Naive thymus-derived CD8-positive, alpha-beta T cell (primary cell): ENCODE data around the gene PNKP. TPM values are rescaled to one million over a fixed set of nuclear protein-coding genes. Genes with fewer than 3 reads are reported as not detected.

ENCODE experiments used
- ATAC-seq, 2 donors: fragments of 150-1000 bp; cut with Tn5 transposase in 1 of 2; sonication (Bioruptor Pico), chemical (Tn5 transposase) in 1 of 2; 1 replicate in 1 of 2; 2 replicates in 1 of 2; pipeline ENCODE4 v1.10.0; 2021; ENCODE audit warnings: mild to moderate bottlenecking in 2 of 2, moderate library complexity in 2 of 2
- POLR2A ChIA-PET: fragments of 350-600 bp; sonication (Branson Sonifier 250); formaldehyde crosslinking; loops from one replicate; lab custom pipeline; 2021; ENCODE audit warnings: antibody characterized with exemption; lab: Charles Lee
- DNase-seq, 10 donors: peaks; one replicate each; pipeline versions ENCODE4 v3.0.0 to v3.0.0-alpha.2; 2020 to 2022
- H3K27ac Mint-ChIP-seq, 10 donors: one replicate each; pipeline ENCODE4 v1.8.0; 2020 to 2022; ENCODE audit warnings: mild to moderate bottlenecking in 10 of 10, mixed read lengths in 10 of 10, moderate library complexity in 4 of 10, inconsistent platforms in 1 of 10
- H3K27me3 Mint-ChIP-seq, 5 donors: one replicate each; pipeline ENCODE4 v1.8.0; 2021 to 2022; ENCODE audit warnings: mixed read lengths in 5 of 5
- H3K36me3 Mint-ChIP-seq, 3 donors: one replicate each; pipeline ENCODE4 v1.8.0; 2020 to 2022; ENCODE audit warnings: mixed read lengths in 3 of 3, mild to moderate bottlenecking in 2 of 3, inconsistent platforms in 1 of 3
- H3K4me1 Mint-ChIP-seq, 4 donors: one replicate each; pipeline ENCODE4 v1.8.0; 2021 to 2022; ENCODE audit warnings: mixed read lengths in 4 of 4
- H3K4me3 Mint-ChIP-seq, 10 donors: one replicate each; pipeline ENCODE4 v1.8.0; 2020 to 2022; ENCODE audit warnings: mild to moderate bottlenecking in 10 of 10, mixed read lengths in 10 of 10, moderate library complexity in 6 of 10, inconsistent platforms in 1 of 10
- H3K9me3 Mint-ChIP-seq, 9 donors: one replicate each; pipeline ENCODE4 v1.8.0; 2020 to 2022; ENCODE audit warnings: mixed read lengths in 9 of 9, mild to moderate bottlenecking in 3 of 9, inconsistent platforms in 1 of 9, moderate library complexity in 1 of 9
- polyA plus RNA-seq, 3 donors: library from polyadenylated mRNA; unstranded; fragments of 300-500 nt; fragmentation: Illumina TruSeq; gene quantifications; one replicate each; pipeline ENCODE4 v1.2.3, GENCODE V29; 2021
- total RNA-seq, 8 experiments: library from RNA in 2 of 8; stranded (reverse) in 2 of 8; gene quantifications; one replicate each; pipeline ENCODE4 v1.2.3 and lab custom pipeline; 2021 to 2026

Gene PNKP
- total and polyA plus RNA-seq, 5 experiments from 2014 or later = 21.1 to 176 (median 24.3) TPM

DNA sequence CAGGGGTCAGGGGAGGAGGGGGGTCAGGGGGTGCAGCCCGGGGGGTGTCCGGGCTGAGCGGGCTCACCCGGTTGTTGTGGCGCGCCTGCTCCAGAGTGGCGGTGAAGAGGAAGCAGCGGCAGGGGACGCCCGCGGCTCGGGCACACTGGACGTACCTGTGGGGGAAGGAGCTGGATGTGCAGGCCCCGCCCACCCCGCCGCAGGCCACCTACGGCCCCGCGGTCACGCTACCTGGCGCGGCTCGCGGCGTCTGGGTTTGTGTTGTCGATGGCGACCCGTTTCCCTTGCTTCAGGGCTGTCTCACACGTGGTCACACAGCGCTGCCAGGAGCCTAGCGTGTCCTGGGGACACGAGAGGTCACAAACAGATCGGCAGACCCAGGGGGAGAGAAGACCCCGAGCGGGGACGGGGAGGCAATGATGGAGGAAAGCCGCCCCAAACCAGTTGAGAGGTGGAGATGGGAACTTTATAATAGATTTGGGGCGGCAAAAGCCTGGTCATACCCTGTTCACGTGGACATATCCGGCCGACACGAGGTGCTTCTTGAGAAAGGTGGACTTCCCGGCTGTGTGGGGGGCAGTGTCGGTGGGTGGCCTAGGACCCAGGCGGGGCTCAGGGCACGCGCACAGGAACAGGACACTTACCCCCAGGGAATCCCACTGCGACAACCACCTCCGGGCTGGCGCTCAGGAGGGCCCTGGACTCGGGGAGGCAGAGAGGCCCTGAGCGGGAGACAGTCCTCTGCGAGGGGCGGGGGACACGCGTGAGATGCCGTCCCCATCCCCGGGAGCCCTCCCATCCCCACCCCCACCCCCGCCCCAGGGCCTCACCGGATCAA, 5.6 kb downstream of the PNKP start:
- Mint-ChIP-seq H3K27ac (no peak overlapping the region), H3K4me1 (peaks cover 11 to 34% (median 30%) of the 10 kb centered on the region in 4 donors), H3K9me3 (no peaks in the 10 kb centered on the region), H3K36me3 (peaks cover 0 to 48% (median 2%) of the 10 kb centered on the region in 3 donors), H3K27me3 (no peaks in the 10 kb centered on the region), H3K4me3 (no peak overlapping the region)
- POLR2A ChIA-PET = interaction anchor here (1.5 kb wide), 1 partner anchor 13 kb away, joined by 3 read pairs; no protein-coding TSS in a partner anchor
- ATAC-seq (no peak), DNase-seq (no peak)

DNA sequence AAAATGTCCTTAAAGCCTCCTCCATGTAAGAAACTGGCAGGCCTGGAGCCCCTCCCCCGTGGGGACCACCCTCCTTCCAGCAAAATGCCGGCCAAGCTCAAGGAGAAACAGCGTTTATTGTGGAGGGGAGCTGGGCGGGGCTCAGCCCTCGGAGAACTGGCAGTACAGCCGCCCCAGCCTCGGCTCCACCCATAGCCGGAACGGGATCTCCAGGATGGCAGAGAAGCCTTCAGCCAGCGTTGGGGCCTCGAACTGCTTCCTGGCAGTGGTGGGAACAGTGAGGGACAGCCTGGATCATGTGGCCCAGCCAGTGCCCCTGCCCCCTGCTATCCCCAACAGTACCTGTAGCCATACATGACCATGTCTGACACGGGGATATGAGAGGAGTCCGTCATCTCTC, 6.3 kb downstream of the PNKP start:
- POLR2A ChIA-PET = interaction anchor here (1.5 kb wide), 1 partner anchor 13 kb away, joined by 3 read pairs; no protein-coding TSS in a partner anchor
- no peaks in the 10 kb centered on the region for H3K9me3 Mint-ChIP-seq
- H3K27me3 Mint-ChIP-seq = no peaks in the 10 kb centered on the region
- H3K4me3 Mint-ChIP-seq = no peak overlapping the region
- peaks cover 0 to 48% (median 2%) of the 10 kb centered on the region in 3 donors for H3K36me3 Mint-ChIP-seq
- peak overlapping the region in 3 of 10 donors; percentile 21 to 43 (median 36) for H3K27ac Mint-ChIP-seq
- peaks cover 7 to 28% (median 24%) of the 10 kb centered on the region in 4 donors for H3K4me1 Mint-ChIP-seq
- DNase-seq (no peak), ATAC-seq (no peak)

DNA sequence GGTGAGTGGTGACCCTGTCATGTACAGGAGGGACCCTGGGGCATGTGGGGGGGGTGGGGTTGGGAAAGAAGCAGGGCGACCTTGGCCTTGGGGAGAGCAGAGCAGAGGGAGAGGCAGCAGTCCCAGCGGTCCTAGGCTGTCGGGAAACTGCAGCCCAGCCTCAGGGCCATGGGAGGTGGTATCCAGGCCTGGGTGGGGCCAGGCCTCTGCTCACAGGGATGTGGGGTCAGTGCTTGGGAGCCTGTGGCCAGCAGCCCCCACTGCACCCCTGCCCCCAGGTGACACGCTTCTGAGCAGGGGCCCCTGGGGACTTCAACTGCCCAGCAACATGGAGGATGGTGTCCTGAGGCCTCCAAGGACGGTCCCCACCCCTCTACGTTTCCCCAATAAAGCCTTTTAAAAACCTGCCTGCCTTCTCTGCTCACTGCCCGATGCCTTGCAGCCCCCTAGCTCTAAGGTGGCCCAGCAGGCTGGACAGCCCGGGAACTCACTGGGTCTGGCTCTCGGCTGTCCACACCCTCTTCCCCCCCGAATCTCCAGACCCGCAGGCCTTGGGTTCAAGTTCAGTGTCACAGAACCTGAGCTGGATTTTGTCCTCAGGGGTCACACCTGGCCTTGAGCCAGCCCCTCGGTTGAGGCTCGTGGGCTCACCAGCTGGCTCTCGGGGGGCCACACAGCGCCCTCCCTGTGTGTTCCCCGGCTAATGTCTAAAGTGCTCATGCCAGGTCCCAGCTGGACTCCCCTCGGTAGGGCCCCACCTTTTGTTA, 6.9 kb downstream of the PNKP start:
- H3K36me3 Mint-ChIP-seq = peaks cover 0 to 49% (median 2%) of the 10 kb centered on the region in 3 donors
- POLR2A ChIA-PET = interaction anchor here (1.5 kb wide), 1 partner anchor 14 kb away, joined by 3 read pairs; no protein-coding TSS in a partner anchor
- DNase-seq = no peak
- no peaks in the 10 kb centered on the region for H3K9me3 Mint-ChIP-seq
- no peaks in the 10 kb centered on the region for H3K27me3 Mint-ChIP-seq
- no peak for ATAC-seq
- H3K4me1 Mint-ChIP-seq = peaks cover 7 to 25% (median 18%) of the 10 kb centered on the region in 4 donors
- peak overlapping the region in 3 of 10 donors; percentile 36 to 81 (median 43) for H3K27ac Mint-ChIP-seq
- no peak overlapping the region for H3K4me3 Mint-ChIP-seq

DNA sequence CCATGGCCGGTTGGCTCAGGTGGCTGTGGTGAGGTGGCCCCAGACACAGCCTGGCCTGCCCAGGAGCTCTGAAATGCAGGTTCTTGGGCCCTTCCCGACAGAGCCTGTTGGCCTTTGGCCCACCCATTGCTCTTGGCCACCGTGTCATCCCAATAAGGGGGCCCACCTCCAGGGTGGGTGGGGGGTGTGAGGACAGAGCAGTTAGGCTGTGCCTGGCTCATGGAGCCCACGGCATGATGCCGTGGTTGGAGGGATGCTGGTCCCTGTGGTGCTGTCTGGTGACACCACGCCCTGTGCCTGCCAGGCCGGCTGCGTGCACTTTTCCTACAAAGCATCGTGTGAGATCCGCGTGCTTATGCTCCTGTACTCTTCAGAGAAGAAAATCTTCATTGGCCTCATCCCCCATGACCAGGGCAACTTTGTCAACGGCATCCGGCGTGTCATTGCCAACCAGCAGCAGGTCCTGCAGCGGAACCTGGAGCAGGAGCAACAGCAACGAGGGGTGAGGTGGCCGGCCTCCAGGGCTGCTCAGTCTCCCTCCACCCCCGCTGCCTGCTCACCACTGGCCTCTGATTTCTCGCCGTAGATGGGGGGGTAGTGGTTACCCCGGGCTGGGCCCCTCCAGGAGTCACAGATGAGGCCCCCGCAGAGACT, 7.6 kb downstream of the PNKP start:
- Mint-ChIP-seq H3K27me3 (no peaks in the 10 kb centered on the region), H3K4me1 (peaks cover 7 to 20% (median 12%) of the 10 kb centered on the region in 4 donors), H3K9me3 (no peaks in the 10 kb centered on the region), H3K4me3 (no peak overlapping the region), H3K36me3 (peaks cover 0 to 50% (median 2%) of the 10 kb centered on the region in 3 donors), H3K27ac (no peak overlapping the region)
- DNase-seq (no peak), ATAC-seq (peak; percentile 3 to 6)
- POLR2A ChIA-PET = no interaction called here

DNA sequence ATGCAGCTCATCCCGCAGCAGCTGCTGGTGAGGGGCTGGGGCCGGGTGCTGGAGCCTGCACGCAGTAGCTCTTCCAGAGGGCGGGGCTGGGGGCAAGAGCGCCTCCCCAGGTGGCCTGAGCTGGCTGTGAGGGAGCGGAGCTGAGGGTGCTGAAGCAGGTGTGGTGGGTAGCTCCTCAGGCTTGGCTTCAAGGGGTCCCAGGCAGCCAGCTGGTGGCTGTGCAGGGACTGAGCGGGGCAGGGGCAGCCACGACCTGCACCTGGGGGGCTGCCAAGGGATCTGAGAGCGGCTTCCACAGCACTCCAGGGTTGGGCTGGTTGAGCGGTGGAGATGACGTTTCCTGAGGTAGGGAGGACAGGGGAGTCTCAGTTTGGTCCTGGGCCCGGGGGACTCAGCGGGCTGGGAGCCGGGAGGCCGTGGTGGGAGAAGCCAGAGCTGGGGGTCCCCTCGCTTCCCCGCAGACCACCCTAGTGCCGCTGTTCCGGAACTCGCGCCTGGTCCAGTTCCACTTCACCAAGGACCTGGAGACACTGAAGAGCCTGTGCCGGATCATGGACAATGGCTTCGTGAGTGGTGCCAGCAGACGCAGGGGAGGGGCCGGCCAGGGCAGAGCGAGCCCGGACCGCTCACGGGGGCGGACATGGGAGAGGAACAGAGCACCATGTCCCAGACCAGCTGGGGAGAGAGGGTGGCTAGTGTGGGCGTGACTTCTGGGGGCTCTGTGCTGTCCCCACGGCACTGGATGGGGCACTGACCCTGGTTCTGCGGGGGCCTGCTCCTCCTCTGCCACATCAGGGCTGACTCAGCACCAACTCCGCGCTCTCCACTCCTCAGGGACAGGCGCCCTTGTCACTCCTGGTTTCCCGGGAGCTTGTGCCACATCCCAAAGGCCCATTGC, 9.0 kb downstream of the PNKP start:
- ATAC-seq = no peak
- no peak overlapping the region for H3K4me3 Mint-ChIP-seq
- no peaks in the 10 kb centered on the region for H3K9me3 Mint-ChIP-seq
- H3K4me1 Mint-ChIP-seq = peaks cover 4 to 13% (median 6%) of the 10 kb centered on the region in 4 donors
- peaks cover 0 to 40% (median 2%) of the 10 kb centered on the region in 3 donors for H3K36me3 Mint-ChIP-seq
- no peaks in the 10 kb centered on the region for H3K27me3 Mint-ChIP-seq
- H3K27ac Mint-ChIP-seq = peak overlapping the region in 2 of 10 donors; percentile 37 to 80
- no peak for DNase-seq
- POLR2A ChIA-PET = interaction anchor here (0.6 to 1.5 kb wide), 5 partner anchors 11 to 79 kb away, joined by 3 to 7 read pairs (median 3); partner anchors contain the start of gene AKT1S1

DNA sequence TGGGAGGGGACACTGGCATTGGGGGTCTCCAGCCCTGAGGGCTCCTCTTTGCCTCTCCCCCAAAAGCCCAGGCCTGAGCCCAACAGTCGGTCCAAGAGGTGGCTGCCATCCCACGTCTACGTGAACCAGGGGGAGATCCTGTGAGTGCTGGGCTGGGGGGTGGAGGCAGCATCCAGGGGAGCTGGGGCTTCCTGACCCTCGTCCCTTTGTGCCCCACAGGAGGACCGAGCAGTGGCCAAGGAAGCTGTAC, 9.6 kb downstream of the PNKP start:
- ATAC-seq = no peak
- POLR2A ChIA-PET = interaction anchor here (0.6 to 1.5 kb wide), 3 partner anchors 12 to 80 kb away, joined by 3 to 7 read pairs (median 3); no protein-coding TSS in a partner anchor
- H3K9me3 Mint-ChIP-seq = no peaks in the 10 kb centered on the region
- H3K27me3 Mint-ChIP-seq = no peaks in the 10 kb centered on the region
- no peak for DNase-seq
- no peak overlapping the region for H3K27ac Mint-ChIP-seq
- H3K4me3 Mint-ChIP-seq = no peak overlapping the region
- H3K4me1 Mint-ChIP-seq = peaks cover 2 to 13% (median 6%) of the 10 kb centered on the region in 4 donors
- H3K36me3 Mint-ChIP-seq = peaks cover 0 to 34% (median 2%) of the 10 kb centered on the region in 3 donors

DNA sequence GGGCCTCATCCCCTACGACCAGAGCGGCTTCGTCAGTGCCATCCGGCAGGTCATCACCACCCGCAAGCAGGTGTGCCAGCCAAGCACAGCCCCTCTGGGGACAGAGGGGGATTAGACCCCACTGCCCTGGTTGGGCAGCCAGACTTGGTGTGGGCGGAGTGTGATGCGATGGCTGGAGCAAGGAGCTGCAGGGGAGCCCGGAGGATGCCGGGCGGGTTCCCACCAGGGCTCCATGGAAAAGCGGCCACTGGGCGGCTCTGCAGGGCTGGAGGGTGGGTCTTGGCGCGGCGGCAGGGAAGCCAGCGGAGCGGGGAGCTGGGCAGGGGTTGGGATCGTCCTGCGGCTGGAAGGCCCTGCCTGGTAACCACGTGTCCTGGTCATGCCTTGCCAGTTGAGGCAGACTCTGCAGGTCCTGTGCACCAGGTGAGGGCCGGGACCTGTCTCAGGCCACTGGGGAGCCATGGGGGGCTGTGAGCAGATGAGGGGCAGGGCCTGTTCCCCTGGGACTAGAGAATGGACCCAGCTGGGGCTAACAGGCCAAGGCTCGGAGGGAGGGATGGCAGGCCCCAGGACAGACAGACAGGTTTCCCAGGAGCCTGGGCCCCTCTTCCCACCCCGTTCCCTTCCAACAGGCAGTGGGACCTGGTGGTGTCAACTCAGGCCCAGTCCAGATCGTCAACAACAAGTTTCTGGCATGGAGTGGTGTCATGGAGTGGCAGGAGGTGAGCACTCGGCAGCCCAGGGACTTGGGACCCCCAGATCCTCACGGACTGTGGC, 10.1 kb downstream of the PNKP start:
- peaks cover 0 to 32% (median 2%) of the 10 kb centered on the region in 3 donors for H3K36me3 Mint-ChIP-seq
- no peaks in the 10 kb centered on the region for H3K9me3 Mint-ChIP-seq
- DNase-seq (no peak), ATAC-seq (no peak)
- H3K27me3 Mint-ChIP-seq = no peaks in the 10 kb centered on the region
- peak overlapping the region in 1 of 10 donors; percentile 30 for H3K4me3 Mint-ChIP-seq
- H3K27ac Mint-ChIP-seq = no peak overlapping the region
- POLR2A ChIA-PET = interaction anchor here (0.6 to 1.5 kb wide), 3 partner anchors 12 to 80 kb away, joined by 3 to 7 read pairs (median 3); no protein-coding TSS in a partner anchor
- peaks cover 7 to 18% (median 11%) of the 10 kb centered on the region in 4 donors for H3K4me1 Mint-ChIP-seq

DNA sequence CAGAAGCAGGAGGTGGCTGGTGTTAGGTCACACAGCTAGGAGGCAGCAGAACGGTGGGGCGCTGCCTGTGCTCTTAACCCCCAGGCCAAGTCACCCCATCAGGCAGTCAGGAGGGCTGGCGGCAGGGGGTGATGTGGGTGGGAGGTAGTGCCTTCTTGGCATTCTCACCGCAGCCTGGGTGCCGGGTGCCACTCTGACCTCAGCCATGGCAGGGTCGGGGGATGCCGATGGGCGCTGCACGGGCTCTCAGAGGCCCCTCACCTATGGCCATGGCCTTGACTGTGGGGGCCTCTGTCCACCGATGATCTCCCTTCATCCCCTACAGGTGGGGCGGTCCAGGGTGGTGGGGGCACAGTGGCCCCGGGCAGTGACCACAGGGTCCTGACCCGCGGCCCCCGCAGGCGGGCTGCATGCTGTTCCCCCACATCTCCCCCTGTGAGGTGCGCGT, 10.8 kb downstream of the PNKP start:
- ATAC-seq = no peak
- Mint-ChIP-seq H3K36me3 (peaks cover 0 to 32% (median 2%) of the 10 kb centered on the region in 3 donors), H3K4me3 (peak overlapping the region in 1 of 10 donors; percentile 30), H3K27me3 (no peaks in the 10 kb centered on the region), H3K27ac (no peak overlapping the region), H3K9me3 (no peaks in the 10 kb centered on the region), H3K4me1 (peaks cover 9 to 23% (median 16%) of the 10 kb centered on the region in 4 donors)
- DNase-seq = no peak
- POLR2A ChIA-PET = interaction anchor here (0.8 to 9.1 kb wide), 2 partner anchors 10 to 21 kb away, joined by 3 to 137 read pairs; partner anchors contain the start of genes AKT1S1, PNKP and TBC1D17

DNA sequence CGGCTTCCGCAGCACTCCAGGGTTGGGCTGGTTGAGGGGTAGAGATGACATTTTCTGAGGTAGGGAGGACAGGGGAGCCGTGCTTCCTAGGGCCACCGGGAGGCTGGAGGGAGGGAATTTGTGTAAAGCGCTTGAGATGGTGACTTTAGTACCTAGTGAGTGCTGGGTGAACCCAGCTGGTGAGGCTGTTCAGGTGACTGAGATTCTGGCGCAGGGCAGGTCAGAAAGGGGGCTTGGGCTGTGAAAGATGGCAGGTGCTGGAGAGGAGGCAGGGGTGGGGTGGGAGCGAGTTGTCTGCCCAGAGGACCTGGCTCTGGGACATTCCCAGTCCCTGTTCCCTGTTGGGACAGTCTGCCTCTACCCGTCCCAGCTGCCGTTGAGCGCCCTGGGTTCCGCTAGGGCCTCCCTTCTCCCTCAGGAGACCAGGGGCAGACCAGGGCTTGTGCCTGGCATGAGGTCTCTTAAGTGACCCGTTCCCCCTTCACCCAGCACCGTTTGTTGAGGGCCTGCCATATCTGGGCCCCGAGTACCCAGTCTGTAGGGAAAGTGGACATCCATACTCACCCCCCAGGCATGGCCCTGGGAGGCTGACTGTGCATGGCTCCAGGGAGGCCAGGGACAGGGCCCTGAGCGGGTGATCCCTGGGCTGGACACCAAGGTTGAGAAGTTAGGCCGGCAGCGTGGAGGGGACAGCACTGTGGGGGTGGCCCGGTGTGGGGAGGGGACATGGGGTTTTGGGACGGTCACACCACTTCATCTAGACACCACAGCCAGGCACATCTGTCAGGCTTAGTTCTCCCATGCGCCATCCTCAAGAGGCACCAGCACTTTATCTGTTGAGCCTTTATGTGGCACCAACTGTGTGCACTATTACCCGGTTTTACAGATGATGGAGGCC, 11.5 kb downstream of the PNKP start:
- peak overlapping the region in 1 of 10 donors; percentile 1 for H3K4me3 Mint-ChIP-seq
- H3K27me3 Mint-ChIP-seq = no peaks in the 10 kb centered on the region
- H3K4me1 Mint-ChIP-seq = peaks cover 9 to 23% (median 16%) of the 10 kb centered on the region in 4 donors
- DNase-seq (no peak), ATAC-seq (no peak)
- POLR2A ChIA-PET = interaction anchor here (0.8 to 9.1 kb wide), 2 partner anchors 10 to 22 kb away, joined by 3 to 137 read pairs; partner anchors contain the start of genes AKT1S1, PNKP and TBC1D17
- H3K9me3 Mint-ChIP-seq = no peaks in the 10 kb centered on the region
- peak overlapping the region in 6 of 10 donors; percentile 14 to 80 (median 48) for H3K27ac Mint-ChIP-seq
- H3K36me3 Mint-ChIP-seq = peaks cover 0 to 27% (median 2%) of the 10 kb centered on the region in 3 donors

DNA sequence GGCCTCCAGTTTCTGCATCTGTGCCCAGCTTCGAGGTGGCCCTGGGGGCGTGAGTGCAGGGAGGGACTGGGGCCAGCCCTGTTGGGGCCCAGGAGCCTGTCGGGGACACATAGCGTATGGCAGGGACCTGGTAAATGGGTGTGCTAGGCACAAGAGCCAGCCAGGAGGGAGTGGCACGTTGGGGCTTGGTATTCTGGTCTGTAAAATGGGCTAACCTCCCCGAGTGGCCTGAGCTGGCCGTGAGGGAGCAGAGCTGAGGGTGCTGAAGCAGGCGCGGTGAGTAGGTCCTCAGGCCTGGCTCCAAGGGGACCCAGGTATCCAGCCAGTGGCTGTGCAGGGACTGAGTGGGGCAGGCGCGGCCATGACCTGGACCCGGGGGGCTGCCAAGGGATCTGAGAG, 12.1 kb downstream of the PNKP start:
- POLR2A ChIA-PET = interaction anchor here (9.1 kb wide), 1 partner anchor 11 kb away, joined by 137 read pairs; the partner anchor contains the start of gene PNKP
- H3K9me3 Mint-ChIP-seq = no peaks in the 10 kb centered on the region
- H3K4me3 Mint-ChIP-seq = peak overlapping the region in 2 of 10 donors; percentile 1 to 27
- H3K4me1 Mint-ChIP-seq = peaks cover 11 to 25% (median 17%) of the 10 kb centered on the region in 4 donors
- no peak for DNase-seq
- H3K27ac Mint-ChIP-seq = peak overlapping the region in 5 of 10 donors; percentile 16 to 80 (median 57)
- H3K36me3 Mint-ChIP-seq = peaks cover 0 to 23% (median 2%) of the 10 kb centered on the region in 3 donors
- H3K27me3 Mint-ChIP-seq = no peaks in the 10 kb centered on the region
- no peak for ATAC-seq
